Activated CD8-positive, alpha-beta T cell treated with anti-CD3 and anti-CD28 coated beads, Interleukin-2, amount 10 ng/mL, durations not matched to agents 7 days and 5 days (primary cell): ENCODE data around the gene FAM111B. TPM values are rescaled to one million over a fixed set of nuclear protein-coding genes. Genes with fewer than 3 reads are reported as not detected.

Experiments used
- ATAC-seq: fragments of 150-1000 bp; cut with Tn5 transposase; one replicate; pipeline ENCODE4 v1.10.0; 2021; ENCODE audit warnings: moderate library complexity
- CTCF ChIA-PET: fragments of 350-600 bp; sonication (Branson Sonifier 250); formaldehyde crosslinking; loops from one replicate; lab custom pipeline; 2021; ENCODE audit warnings: antibody characterized with exemption; lab: Charles Lee
- POLR2A ChIA-PET: fragments of 350-600 bp; sonication (Branson Sonifier 250); formaldehyde crosslinking; loops from one replicate; lab custom pipeline; 2021; ENCODE audit warnings: antibody characterized with exemption; lab: Charles Lee
- DNase-seq: peaks from one replicate; pipeline ENCODE4 v3.0.0-alpha.2; 2020
- H3K27ac Mint-ChIP-seq: one replicate; pipeline ENCODE4 v1.8.0; 2021; ENCODE audit warnings: mild to moderate bottlenecking, mixed read lengths
- H3K27me3 Mint-ChIP-seq: one replicate; pipeline ENCODE4 v1.8.0; 2021; ENCODE audit warnings: low read depth, mixed read lengths
- H3K36me3 Mint-ChIP-seq: one replicate; pipeline ENCODE4 v1.8.0; 2021; ENCODE audit warnings: low read depth, mixed read lengths
- H3K4me1 Mint-ChIP-seq: one replicate; pipeline ENCODE4 v1.8.0; 2021; ENCODE audit warnings: low read depth, mixed read lengths
- H3K4me3 Mint-ChIP-seq: one replicate; pipeline ENCODE4 v1.8.0; 2021; ENCODE audit warnings: mild to moderate bottlenecking, mixed read lengths
- H3K9me3 Mint-ChIP-seq: one replicate; pipeline ENCODE4 v1.8.0; 2022; ENCODE audit warnings: mixed read lengths; ENCODE audit not compliant: insufficient read depth
- total RNA-seq, 2 experiments: library from RNA; stranded (reverse); gene quantifications; one replicate each; pipeline ENCODE4 v1.2.3, GENCODE V29; 2021

The FAM111B gene
- total RNA-seq, 2 experiments from 2014 or later = 66.2 to 69.0 TPM

GRCh38 chr11:59142530-59143507 is 35.8 kb downstream of the FAM111B start, which contains the start of gene FAM111A:
Gene FAM111A, plus strand, starts transcription at chr11:59142856. Its CDS starts 6,017 bp downstream, at chr11:59148873.
- ChIA-PET POLR2A (interaction anchor here (0.6 to 3.1 kb wide), 8 partner anchors 9 to 407 kb away, joined by 3 to 27 read pairs (median 4); partner anchors contain the start of genes DTX4 and FAM111B), CTCF (interaction anchor here (0.7 to 9.1 kb wide), 12 partner anchors 8 to 617 kb away, joined by 3 to 178 read pairs (median 6); partner anchors contain the start of genes DTX4 and FAM111B)
- no peaks in the 10 kb centered on the region for H3K27me3 Mint-ChIP-seq
- peak within 1 kb of the TSS; percentile 97 for H3K4me3 Mint-ChIP-seq
- H3K36me3 Mint-ChIP-seq = peaks cover 57% of the 10 kb centered on the region
- peaks cover 55% of the 10 kb centered on the region for H3K4me1 Mint-ChIP-seq
- peak within 1 kb of the TSS; percentile 97 for H3K27ac Mint-ChIP-seq
- ATAC-seq (peak; percentile 93), DNase-seq (peak; percentile 94)
- H3K9me3 Mint-ChIP-seq = no peaks in the 10 kb centered on the region

DNA sequence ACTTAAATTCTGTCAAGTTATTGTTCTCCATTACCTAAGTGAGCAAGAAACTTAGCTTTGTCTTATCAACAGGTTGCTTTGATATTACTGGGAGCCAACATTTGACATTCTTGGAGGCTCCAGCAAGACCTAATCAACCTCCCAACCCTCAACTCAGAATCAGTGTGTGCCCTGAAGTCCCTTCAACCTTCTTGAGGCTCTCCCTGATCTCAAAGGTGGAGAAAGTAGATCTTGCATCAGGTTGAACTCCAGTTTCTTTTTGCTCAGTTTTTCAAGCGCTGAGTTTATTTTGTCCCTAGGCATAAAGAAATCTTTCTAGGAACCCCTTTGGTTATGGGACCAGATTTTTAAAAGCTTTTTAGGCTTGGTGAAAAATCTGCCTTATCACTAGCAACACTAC is 37.1 kb downstream of the FAM111B start:
- Mint-ChIP-seq H3K27me3 (no peaks in the 10 kb centered on the region), H3K4me3 (peak overlapping the region; percentile 97), H3K4me1 (peaks cover 67% of the 10 kb centered on the region), H3K9me3 (no peaks in the 10 kb centered on the region), H3K27ac (peak overlapping the region; percentile 97), H3K36me3 (peaks cover 64% of the 10 kb centered on the region)
- no peak for ATAC-seq
- CTCF ChIA-PET = interaction anchor here (0.9 to 9.1 kb wide), 14 partner anchors 8 to 576 kb away, joined by 3 to 178 read pairs (median 4); partner anchors contain the start of genes DTX4, FAM111B and PATL1
- no peak for DNase-seq
- POLR2A ChIA-PET = interaction anchor here (0.7 to 2.4 kb wide), 9 partner anchors 9 to 567 kb away, joined by 3 to 27 read pairs (median 3); partner anchors contain the start of gene FAM111B

- ChIA-PET CTCF (interaction anchor here (0.9 to 9.1 kb wide), 15 partner anchors 9 to 577 kb away, joined by 3 to 178 read pairs (median 4); partner anchors contain the start of genes DTX4, FAM111B and PATL1), POLR2A (interaction anchor here (0.7 to 2.4 kb wide), 10 partner anchors 8 to 577 kb away, joined by 3 to 27 read pairs (median 3); partner anchors contain the start of gene FAM111B)
- Mint-ChIP-seq H3K4me1 (peaks cover 71% of the 10 kb centered on the region), H3K9me3 (no peaks in the 10 kb centered on the region), H3K27ac (peak overlapping the region; percentile 97), H3K4me3 (peak overlapping the region; percentile 97), H3K36me3 (peaks cover 67% of the 10 kb centered on the region), H3K27me3 (no peaks in the 10 kb centered on the region)
- peak; percentile 89 for DNase-seq
- ATAC-seq = peak; percentile 59
Observed at GRCh38 chr11:59144579-59145345, 37.7 kb downstream of the FAM111B start.

DNA sequence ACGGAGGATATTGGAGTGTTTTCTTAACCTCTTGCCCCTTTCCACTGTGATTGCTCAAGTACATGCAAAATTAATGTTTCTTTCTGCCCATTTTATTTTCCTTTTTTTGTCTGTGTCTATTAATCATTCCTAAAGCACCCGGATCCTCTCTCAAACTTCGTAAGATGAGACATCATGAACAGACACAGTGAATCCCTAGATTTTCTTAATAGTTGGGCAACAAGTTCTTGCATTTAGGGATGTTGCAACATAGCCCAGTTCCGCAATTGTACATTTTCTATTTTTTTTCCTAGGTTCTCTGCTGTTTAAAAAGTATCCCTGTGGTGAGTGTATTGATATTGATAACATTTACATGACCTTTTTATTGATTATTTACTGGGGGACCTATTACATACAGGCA is 38.5 kb downstream of the FAM111B start:
- peak overlapping the region; percentile 97 for H3K4me3 Mint-ChIP-seq
- ChIA-PET CTCF (interaction anchor here (1.4 to 9.1 kb wide), 7 partner anchors 10 to 92 kb away, joined by 3 to 178 read pairs (median 9); partner anchors contain the start of gene DTX4), POLR2A (interaction anchor here (1.0 to 2.4 kb wide), 2 partner anchors 39 to 577 kb away, joined by 3 to 27 read pairs; partner anchors contain the start of gene FAM111B)
- DNase-seq (no peak), ATAC-seq (no peak)
- H3K36me3 Mint-ChIP-seq = peaks cover 73% of the 10 kb centered on the region
- H3K27ac Mint-ChIP-seq = peak overlapping the region; percentile 97
- no peaks in the 10 kb centered on the region for H3K27me3 Mint-ChIP-seq
- H3K4me1 Mint-ChIP-seq = peaks cover 77% of the 10 kb centered on the region
- no peaks in the 10 kb centered on the region for H3K9me3 Mint-ChIP-seq

GRCh38 chr11:59151761-59152160 is 44.7 kb downstream of the FAM111B start:
- DNase-seq (no peak), ATAC-seq (no peak)
- Mint-ChIP-seq H3K9me3 (no peaks in the 10 kb centered on the region), H3K27ac (peak overlapping the region; percentile 11), H3K4me1 (peaks cover 59% of the 10 kb centered on the region), H3K4me3 (no peak overlapping the region), H3K36me3 (peaks cover 75% of the 10 kb centered on the region), H3K27me3 (no peaks in the 10 kb centered on the region)
- ChIA-PET CTCF (interaction anchor here (1.2 to 2.9 kb wide), 5 partner anchors 9 to 54 kb away, joined by 4 to 14 read pairs (median 5); partner anchors contain the start of genes DTX4 and FAM111A), POLR2A (interaction anchor here (1.0 to 1.6 kb wide), 2 partner anchors 9 to 574 kb away, joined by 3 to 4 read pairs; partner anchors contain the start of gene FAM111A)

GRCh38 chr11:59152312-59152951 is 45.4 kb downstream of the FAM111B start:
- peaks cover 68% of the 10 kb centered on the region for H3K36me3 Mint-ChIP-seq
- H3K9me3 Mint-ChIP-seq = no peaks in the 10 kb centered on the region
- DNase-seq (no peak), ATAC-seq (peak; percentile 42)
- no peaks in the 10 kb centered on the region for H3K27me3 Mint-ChIP-seq
- H3K4me3 Mint-ChIP-seq = no peak overlapping the region
- CTCF ChIA-PET = interaction anchor here (1.0 to 2.9 kb wide), 4 partner anchors 12 to 45 kb away, joined by 3 to 14 read pairs (median 4); partner anchors contain the start of genes DTX4 and FAM111B
- POLR2A ChIA-PET = interaction anchor here (1.0 to 1.6 kb wide), 3 partner anchors 8 to 575 kb away, joined by 3 to 4 read pairs (median 3); partner anchors contain the start of gene FAM111A
- H3K4me1 Mint-ChIP-seq = peaks cover 52% of the 10 kb centered on the region
- no peak overlapping the region for H3K27ac Mint-ChIP-seq

- Mint-ChIP-seq H3K27ac (no peak overlapping the region), H3K4me3 (no peak overlapping the region), H3K27me3 (no peaks in the 10 kb centered on the region), H3K9me3 (no peaks in the 10 kb centered on the region), H3K36me3 (peaks cover 48% of the 10 kb centered on the region), H3K4me1 (peaks cover 38% of the 10 kb centered on the region)
- CTCF ChIA-PET = interaction anchor here (0.6 to 2.4 kb wide), 5 partner anchors 10 to 1677 kb away, joined by 3 to 8 read pairs (median 3); partner anchors contain the start of gene DTX4
- ATAC-seq (no peak), DNase-seq (no peak)
- POLR2A ChIA-PET = interaction anchor here (0.8 kb wide), 1 partner anchor 10 kb away, joined by 4 read pairs; no protein-coding TSS in a partner anchor
Observed at GRCh38 chr11:59154610-59155009, 47.6 kb downstream of the FAM111B start.

DNA sequence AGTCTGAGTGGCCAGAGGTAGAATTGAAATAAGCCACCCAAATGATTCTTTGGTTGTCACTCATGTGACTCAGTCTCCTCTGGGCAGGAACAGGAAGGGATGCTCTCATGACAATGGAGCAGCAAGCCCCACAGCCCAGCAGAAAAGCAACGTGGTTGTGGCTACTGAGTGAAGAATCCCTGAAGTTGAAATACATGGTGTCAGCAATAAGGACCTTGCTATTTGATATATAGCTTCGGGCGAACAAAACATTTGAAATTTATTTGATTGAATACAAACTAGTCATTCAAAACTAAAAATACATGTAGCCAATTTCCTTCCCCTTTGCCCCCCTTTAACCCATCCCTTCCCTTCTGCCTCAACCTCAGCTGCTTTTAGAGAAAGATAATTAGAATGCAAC is 50.4 kb downstream of the FAM111B start:
- no peak overlapping the region for H3K4me3 Mint-ChIP-seq
- ChIA-PET POLR2A (interaction anchor here (1.8 kb wide), 1 partner anchor 13 kb away, joined by 12 read pairs; no protein-coding TSS in a partner anchor), CTCF (interaction anchor here (0.9 to 3.7 kb wide), 17 partner anchors 9 to 504 kb away, joined by 3 to 178 read pairs (median 7); partner anchors contain the start of genes DTX4 and FAM111A)
- ATAC-seq = no peak
- DNase-seq = no peak
- H3K27ac Mint-ChIP-seq = no peak overlapping the region
- H3K9me3 Mint-ChIP-seq = no peaks in the 10 kb centered on the region
- H3K36me3 Mint-ChIP-seq = peaks cover 22% of the 10 kb centered on the region
- H3K27me3 Mint-ChIP-seq = peaks cover 12% of the 10 kb centered on the region
- peaks cover 17% of the 10 kb centered on the region for H3K4me1 Mint-ChIP-seq

- peaks cover 8% of the 10 kb centered on the region for H3K4me1 Mint-ChIP-seq
- POLR2A ChIA-PET = interaction anchor here (0.9 to 1.8 kb wide), 3 partner anchors 14 to 23 kb away, joined by 3 to 13 read pairs (median 12); partner anchors contain the start of gene FAM111A
- peaks cover 15% of the 10 kb centered on the region for H3K27me3 Mint-ChIP-seq
- peaks cover 12% of the 10 kb centered on the region for H3K36me3 Mint-ChIP-seq
- DNase-seq (peak; percentile 76), ATAC-seq (peak; percentile 95)
- H3K27ac Mint-ChIP-seq = peak overlapping the region; percentile 18
- no peak overlapping the region for H3K4me3 Mint-ChIP-seq
- H3K9me3 Mint-ChIP-seq = no peaks in the 10 kb centered on the region
- CTCF ChIA-PET = interaction anchor here (0.8 to 3.7 kb wide), 45 partner anchors 8 to 530 kb away, joined by 3 to 178 read pairs (median 4); partner anchors contain the start of genes DTX4, FAM111A and FAM111B
Observed at GRCh38 chr11:59158206-59159068, 51.4 kb downstream of the FAM111B start.
